Right atrium auricular region (tissue), 2 donors: ENCODE measurements around the gene PON3. TPM values are rescaled to one million over a fixed set of nuclear protein-coding genes. Genes with fewer than 3 reads are reported as not detected.

Source experiments
- DNase-seq: peaks from one replicate; pipeline ENCODE4 v3.0.0-alpha.2; 2019; ENCODE audit warnings: low spot score
- H3K27ac ChIP-seq, 2 donors: fragments of 200-600 bp; sonication (generic); 1 replicate in 1 of 2; 2 replicates in 1 of 2; pipeline ENCODE4 v1.5.1; 2016 to 2019
- H3K27me3 ChIP-seq, 2 donors: fragments of 200-600 bp; sonication (generic); one replicate each; pipeline versions ENCODE4 v1.5.1 to v1.6.0; 2017 to 2019
- H3K36me3 ChIP-seq: fragments of 200-600 bp; sonication (generic); one replicate; pipeline ENCODE4 v1.5.1; 2016
- H3K4me1 ChIP-seq, 2 donors: fragments of 200-600 bp; sonication (generic); one replicate each; pipeline versions ENCODE4 v1.5.1 to v1.6.0; 2017 to 2019
- H3K4me3 ChIP-seq, 2 donors: fragments of 200-600 bp; sonication (generic); 1 replicate in 1 of 2; 2 replicates in 1 of 2; pipeline ENCODE4 v1.5.1; 2017 to 2019; ENCODE audit warnings: mild to moderate bottlenecking in 1 of 2, moderate library complexity in 1 of 2
- H3K9me3 ChIP-seq, 2 donors: fragments of 200-600 bp; sonication (generic); one replicate each; pipeline ENCODE4 v1.5.1; 2019
- total RNA-seq, 2 donors: library from RNA; depleted of rRNA; stranded (reverse); fragments of >200 nt; gene quantifications; one replicate each; pipeline ENCODE4 v1.1.0, GENCODE V29; 2016
- TF ChIP-seq, protein P1 (sequence below), 2 donors: fragments of 200-600 bp; sonication (generic); IDR thresholded peaks; one replicate each; pipeline ENCODE4 v1.5.1; 2019; ENCODE audit warnings: antibody characterized with exemption in 2 of 2

Gene PON3
- total RNA-seq, 2 donors from 2014 or later: 1.7 TPM; not detected in 1

DNA sequence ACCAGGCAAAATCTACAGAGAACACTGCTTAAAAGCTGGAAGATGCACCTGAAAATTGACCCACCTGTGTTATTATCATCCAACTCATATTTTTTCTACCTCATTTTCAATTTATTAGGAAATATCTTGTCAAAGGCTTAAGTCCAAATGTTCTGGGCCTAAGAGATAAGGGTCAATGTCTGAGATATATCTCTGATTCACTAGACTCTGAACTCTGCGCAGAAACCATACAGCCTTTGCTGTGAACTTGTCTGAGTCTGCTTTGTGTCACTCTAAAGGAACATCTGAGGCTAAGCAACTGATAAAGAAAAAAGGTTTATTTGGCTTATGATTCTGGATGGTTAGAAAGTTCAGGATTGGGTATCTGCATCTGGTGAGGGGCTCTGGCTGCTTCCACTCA, 75.5 kb downstream of the PON3 start:
- Histone ChIP-seq H3K36me3 (no peaks in the 10 kb centered on the region), H3K9me3 (no peaks in the 10 kb centered on the region), H3K27ac (no peak overlapping the region), H3K4me1 (no peaks in the 10 kb centered on the region), H3K27me3 (no peaks in the 10 kb centered on the region), H3K4me3 (no peak overlapping the region)
- TF ChIP-seq, protein P1, sequence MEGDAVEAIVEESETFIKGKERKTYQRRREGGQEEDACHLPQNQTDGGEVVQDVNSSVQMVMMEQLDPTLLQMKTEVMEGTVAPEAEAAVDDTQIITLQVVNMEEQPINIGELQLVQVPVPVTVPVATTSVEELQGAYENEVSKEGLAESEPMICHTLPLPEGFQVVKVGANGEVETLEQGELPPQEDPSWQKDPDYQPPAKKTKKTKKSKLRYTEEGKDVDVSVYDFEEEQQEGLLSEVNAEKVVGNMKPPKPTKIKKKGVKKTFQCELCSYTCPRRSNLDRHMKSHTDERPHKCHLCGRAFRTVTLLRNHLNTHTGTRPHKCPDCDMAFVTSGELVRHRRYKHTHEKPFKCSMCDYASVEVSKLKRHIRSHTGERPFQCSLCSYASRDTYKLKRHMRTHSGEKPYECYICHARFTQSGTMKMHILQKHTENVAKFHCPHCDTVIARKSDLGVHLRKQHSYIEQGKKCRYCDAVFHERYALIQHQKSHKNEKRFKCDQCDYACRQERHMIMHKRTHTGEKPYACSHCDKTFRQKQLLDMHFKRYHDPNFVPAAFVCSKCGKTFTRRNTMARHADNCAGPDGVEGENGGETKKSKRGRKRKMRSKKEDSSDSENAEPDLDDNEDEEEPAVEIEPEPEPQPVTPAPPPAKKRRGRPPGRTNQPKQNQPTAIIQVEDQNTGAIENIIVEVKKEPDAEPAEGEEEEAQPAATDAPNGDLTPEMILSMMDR (IDR thresholded peaks at IDR 0.05): no peak
- no peak for DNase-seq

DNA sequence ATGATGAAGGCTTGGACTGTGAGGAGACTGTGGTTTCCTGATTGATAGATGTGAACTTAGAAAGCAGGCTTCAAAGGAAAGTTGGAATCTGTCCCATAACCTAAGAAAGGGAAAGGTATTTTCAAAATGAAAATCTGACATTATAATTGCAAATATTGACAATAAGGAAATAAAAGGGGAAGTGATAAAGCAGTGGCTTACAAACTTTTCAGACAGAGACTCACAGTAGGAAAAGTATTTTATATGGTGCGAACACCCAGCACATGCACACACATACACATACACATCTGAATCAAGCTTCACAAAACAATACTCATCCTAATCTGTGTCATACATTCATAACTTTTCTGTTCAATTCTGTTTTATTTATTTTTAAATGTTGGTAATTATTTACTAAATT, 76.6 kb downstream of the PON3 start:
- TF ChIP-seq, protein P1 (IDR thresholded peaks at IDR 0.05): no peak
- H3K4me3 ChIP-seq: no peak overlapping the region
- no peaks in the 10 kb centered on the region for H3K4me1 ChIP-seq
- H3K27ac ChIP-seq: no peak overlapping the region
- no peaks in the 10 kb centered on the region for H3K9me3 ChIP-seq
- no peak for DNase-seq
- H3K27me3 ChIP-seq: no peaks in the 10 kb centered on the region
- H3K36me3 ChIP-seq: no peaks in the 10 kb centered on the region

DNA sequence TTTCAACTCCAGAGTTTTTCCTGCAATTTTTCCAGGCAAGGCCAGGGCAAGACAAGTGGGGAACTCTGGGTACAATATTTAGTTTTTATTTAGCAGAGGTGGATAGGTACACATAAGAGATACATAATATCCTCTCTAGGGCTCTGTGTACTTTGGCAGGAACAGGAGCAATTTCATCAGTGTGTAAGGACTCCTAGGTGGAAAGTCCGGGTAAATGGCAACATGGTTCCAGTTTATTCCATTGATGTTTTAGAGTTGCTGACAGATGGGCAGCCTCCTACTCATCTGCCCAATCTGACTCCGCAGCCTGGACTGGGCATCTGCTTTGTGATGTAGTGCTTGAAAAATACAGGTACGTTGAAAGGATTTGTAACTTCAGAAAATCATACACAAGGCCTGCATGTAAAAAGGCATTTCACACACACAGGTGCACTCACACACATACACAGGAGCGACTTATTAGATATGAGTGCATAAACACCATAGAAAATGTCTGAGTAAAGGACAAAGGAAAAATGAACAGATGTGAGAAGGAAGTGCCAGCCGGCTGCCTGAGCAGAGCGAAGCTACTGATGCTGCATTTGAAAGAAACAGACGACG, 77.6 kb downstream of the PON3 start:
- DNase-seq: no peak
- H3K9me3 ChIP-seq: no peaks in the 10 kb centered on the region
- TF ChIP-seq, protein P1 (IDR thresholded peaks at IDR 0.05): no peak
- no peak overlapping the region for H3K4me3 ChIP-seq
- H3K36me3 ChIP-seq: no peaks in the 10 kb centered on the region
- no peak overlapping the region for H3K27ac ChIP-seq
- no peaks in the 10 kb centered on the region for H3K4me1 ChIP-seq
- no peaks in the 10 kb centered on the region for H3K27me3 ChIP-seq

DNA sequence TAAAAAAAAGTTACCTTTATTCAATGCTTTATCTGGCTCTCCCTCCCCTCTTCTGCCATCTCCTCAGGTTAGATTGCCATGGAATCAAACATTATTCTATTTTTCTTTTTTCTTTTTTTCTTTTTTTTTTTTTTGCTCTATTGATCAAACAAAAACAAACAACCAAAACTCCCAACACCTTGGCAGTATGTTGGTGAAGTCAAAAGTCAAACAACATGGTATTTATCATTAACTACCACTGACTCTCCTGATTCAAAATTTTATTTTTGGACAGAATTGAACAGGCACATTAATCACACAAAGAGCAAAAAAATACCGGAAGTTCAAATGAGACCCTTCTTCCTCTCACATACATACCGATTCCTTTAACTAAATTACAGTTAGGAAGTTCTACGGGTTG, 78.2 kb downstream of the PON3 start:
- no peak overlapping the region for H3K4me3 ChIP-seq
- H3K4me1 ChIP-seq: no peaks in the 10 kb centered on the region
- DNase-seq: no peak
- no peak overlapping the region for H3K27ac ChIP-seq
- TF ChIP-seq, protein P1 (IDR thresholded peaks at IDR 0.05): no peak
- no peaks in the 10 kb centered on the region for H3K36me3 ChIP-seq
- no peaks in the 10 kb centered on the region for H3K27me3 ChIP-seq
- H3K9me3 ChIP-seq: no peaks in the 10 kb centered on the region

DNA sequence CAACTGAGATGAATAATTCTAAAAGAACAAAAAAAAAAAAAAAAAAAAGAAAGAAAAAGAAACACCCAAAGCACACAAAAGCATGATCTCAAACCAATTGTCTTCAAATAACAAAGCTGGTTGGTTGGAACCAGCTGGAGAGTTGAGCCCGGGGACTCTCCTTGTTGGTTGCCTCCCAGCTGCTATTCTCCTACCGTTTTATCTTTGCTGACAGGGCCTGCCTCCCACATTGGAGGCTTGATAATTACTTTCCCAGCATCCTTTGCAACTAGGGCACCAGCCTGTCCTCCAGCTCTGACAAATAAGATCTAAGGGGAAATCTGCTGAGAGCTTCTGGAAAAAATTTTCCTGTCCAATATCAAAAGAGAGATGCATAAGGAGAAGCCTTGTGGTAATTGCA, 78.6 kb downstream of the PON3 start:
- DNase-seq: no peak
- Histone ChIP-seq H3K36me3 (no peaks in the 10 kb centered on the region), H3K27me3 (no peaks in the 10 kb centered on the region), H3K4me1 (no peaks in the 10 kb centered on the region), H3K27ac (no peak overlapping the region), H3K4me3 (no peak overlapping the region), H3K9me3 (no peaks in the 10 kb centered on the region)
- TF ChIP-seq, protein P1 (IDR thresholded peaks at IDR 0.05): no peak

DNA sequence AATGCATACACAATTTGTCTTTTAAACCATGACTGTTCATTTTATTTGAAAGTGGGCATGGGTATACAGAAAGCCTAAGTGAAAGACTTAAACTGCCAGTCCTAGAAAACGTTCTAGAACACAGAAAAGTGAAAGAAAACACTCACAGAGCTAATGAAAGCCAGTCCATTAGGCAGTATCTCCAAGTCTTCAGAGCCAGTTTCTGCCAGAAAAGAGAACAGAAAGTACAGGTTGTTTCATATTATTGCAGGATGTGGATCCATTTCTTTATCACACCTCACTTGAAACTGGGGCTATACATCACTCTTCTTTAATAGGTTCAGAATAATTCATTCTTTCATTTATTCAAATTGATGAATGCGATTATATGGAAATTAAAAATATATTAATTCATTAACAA, 79.6 kb downstream of the PON3 start:
- no peaks in the 10 kb centered on the region for H3K9me3 ChIP-seq
- no peaks in the 10 kb centered on the region for H3K36me3 ChIP-seq
- DNase-seq: no peak
- H3K4me1 ChIP-seq: no peaks in the 10 kb centered on the region
- no peak overlapping the region for H3K27ac ChIP-seq
- TF ChIP-seq, protein P1 (IDR thresholded peaks at IDR 0.05): no peak
- H3K27me3 ChIP-seq: no peaks in the 10 kb centered on the region
- no peak overlapping the region for H3K4me3 ChIP-seq
